GM23338 (cell line): ENCODE measurements around the gene PDK4. TPM values are rescaled to one million over a fixed set of nuclear protein-coding genes. Genes with fewer than 3 reads are reported as not detected.

Experiments
- ATAC-seq: fragments of 200-7000 bp; cut with Tn5 transposase; 3 replicates; pipeline ENCODE4 v1.9.1; 2020
- DNase-seq: peaks from one replicate; pipeline ENCODE4 v3.0.0-alpha.2; 2015; ENCODE audit warnings: low spot score
- H2AFZ ChIP-seq: fragments of 200-600 bp; sonication (generic); 2 replicates; pipeline ENCODE4 v1.8.0; 2016; ENCODE audit warnings: antibody characterized with exemption, mild to moderate bottlenecking, moderate library complexity
- H3F3A ChIP-seq: fragments of 200-600 bp; sonication (generic); replicated peaks from 2 replicates; pipeline ENCODE4 v1.8.0; 2017; ENCODE audit warnings: antibody characterized with exemption, mixed run types, low read depth
- H3K27ac ChIP-seq: fragments of 200-600 bp; sonication (generic); 2 replicates; pipeline ENCODE4 v1.6.1; 2016; ENCODE audit warnings: low read depth
- H3K27me3 ChIP-seq: fragments of 200-600 bp; sonication (generic); 2 replicates; pipeline ENCODE4 v1.8.0; 2016; ENCODE audit warnings: mild to moderate bottlenecking, mixed run types, moderate library complexity; ENCODE audit not compliant: insufficient read depth
- H3K36me3 ChIP-seq: fragments of 200-600 bp; sonication (generic); 2 replicates; pipeline ENCODE4 v1.8.0; 2016; ENCODE audit warnings: mild to moderate bottlenecking; ENCODE audit not compliant: insufficient read depth
- H3K4me1 ChIP-seq: fragments of 200-600 bp; sonication (generic); 2 replicates; pipeline ENCODE4 v1.8.0; 2016; ENCODE audit warnings: mild to moderate bottlenecking, moderate library complexity; ENCODE audit not compliant: insufficient read depth
- H3K4me2 ChIP-seq: fragments of 200-600 bp; sonication (generic); 2 replicates; pipeline ENCODE4 v1.7.1; 2017; ENCODE audit warnings: mixed run types
- H3K4me3 ChIP-seq: fragments of 200-600 bp; sonication (generic); 2 replicates; pipeline ENCODE4 v1.6.1; 2016; ENCODE audit warnings: mixed run types
- H3K79me2 ChIP-seq: fragments of 200-600 bp; sonication (generic); replicated peaks from 2 replicates; pipeline ENCODE4 v1.8.0; 2017; ENCODE audit warnings: mild to moderate bottlenecking; ENCODE audit not compliant: insufficient read depth
- H3K9me2 ChIP-seq: fragments of 200-600 bp; sonication (generic); 2 replicates; pipeline ENCODE4 v1.8.0; 2017; ENCODE audit not compliant: insufficient read depth
- H4K20me1 ChIP-seq: fragments of 200-600 bp; sonication (generic); replicated peaks from 2 replicates; pipeline ENCODE4 v1.8.0; 2017; ENCODE audit warnings: mild to moderate bottlenecking; ENCODE audit not compliant: insufficient read depth
- H3K27ac Mint-ChIP-seq: 2 replicates; pipeline ENCODE4 v1.8.0; 2020; ENCODE audit warnings: inconsistent platforms, mild to moderate bottlenecking, moderate library complexity, mixed read lengths
- H3K27me3 Mint-ChIP-seq: 3 replicates; pipeline ENCODE4 v1.8.0; 2022; ENCODE audit warnings: low read depth, mild to moderate bottlenecking, moderate library complexity, mixed read lengths, inconsistent platforms; ENCODE audit not compliant: insufficient read depth, poor library complexity
- H3K36me3 Mint-ChIP-seq: 3 replicates; pipeline ENCODE4 v1.8.0; 2021; ENCODE audit warnings: low read depth, mild to moderate bottlenecking, inconsistent platforms, moderate library complexity, mixed read lengths
- H3K4me1 Mint-ChIP-seq: 3 replicates; pipeline ENCODE4 v1.8.0; 2020; ENCODE audit warnings: mild to moderate bottlenecking, inconsistent platforms, mixed read lengths
- H3K4me3 Mint-ChIP-seq: 3 replicates; pipeline ENCODE4 v1.8.0; 2021; ENCODE audit warnings: moderate library complexity, mild to moderate bottlenecking, inconsistent platforms, mixed read lengths
- H3K9me3 Mint-ChIP-seq: 3 replicates; pipeline ENCODE4 v1.8.0; 2020; ENCODE audit warnings: moderate library complexity, mild to moderate bottlenecking, inconsistent platforms, mixed read lengths
- CREB1 ChIP-seq: fragments of 250-450 bp; sonication (Bioruptor Pico); IDR thresholded peaks from 2 replicates; pipeline ENCODE4 v1.5.0; 2020; ENCODE audit warnings: low read depth, mild to moderate bottlenecking, moderate library complexity
- EZH2 ChIP-seq: fragments of 200-600 bp; sonication (generic); IDR thresholded peaks from one replicate; pipeline ENCODE4 v1.8.0; 2017; ENCODE audit warnings: antibody characterized with exemption, mild to moderate bottlenecking, low read depth; ENCODE audit not compliant: unreplicated experiment
- EZH2phosphoT487 ChIP-seq: fragments of 200-600 bp; sonication (generic); IDR thresholded peaks from one replicate; pipeline ENCODE4 v1.8.1; 2018; ENCODE audit warnings: antibody characterized with exemption; ENCODE audit not compliant: unreplicated experiment
- JUNB ChIP-seq: IDR thresholded peaks from one replicate; pipeline ENCODE4 v1.6.1; 2016; ENCODE audit warnings: antibody characterized with exemption; ENCODE audit not compliant: unreplicated experiment
- NANOG ChIP-seq: IDR thresholded peaks from 2 replicates; pipeline ENCODE4 v1.6.1; 2016; ENCODE audit warnings: antibody characterized with exemption, borderline replicate concordance
- POLR2AphosphoS5 ChIP-seq: IDR thresholded peaks from 2 replicates; pipeline ENCODE4 v1.6.1; 2016; ENCODE audit warnings: antibody characterized with exemption, low read depth
- STAT1 ChIP-seq: IDR thresholded peaks from one replicate; pipeline ENCODE4 v1.6.1; 2016; ENCODE audit warnings: antibody characterized with exemption; ENCODE audit not compliant: unreplicated experiment
- ZNF114 ChIP-seq: fragments of 250-450 bp; sonication (Bioruptor Pico); IDR thresholded peaks from 2 replicates; pipeline ENCODE4 v1.5.0; 2020; ENCODE audit warnings: mild to moderate bottlenecking, moderate library complexity
- polyA plus RNA-seq: library from polyadenylated mRNA; unstranded; fragments of >200 nt; fragmentation: Nextera tagmentation; extraction: Ambion mirVana; gene quantifications from 2 replicates; pipeline ENCODE4 v1.2.1, GENCODE V29; 2016
- total RNA-seq: library from RNA; depleted of rRNA; stranded (reverse); fragments of >200 nt; shearing (Covaris generic); gene quantifications from 2 replicates; pipeline ENCODE4 v1.2.3, GENCODE V29; 2014
- TF ChIP-seq, protein P1 (sequence below): IDR thresholded peaks from one replicate; pipeline ENCODE4 v1.6.1; 2018; ENCODE audit warnings: antibody characterized with exemption; ENCODE audit not compliant: unreplicated experiment
- TF ChIP-seq, protein P2 (sequence below): IDR thresholded peaks from 2 replicates; pipeline ENCODE4 v1.6.1; 2016; ENCODE audit warnings: antibody characterized with exemption

Gene PDK4
- total and polyA plus RNA-seq, 2 experiments from 2014 or later, result 0.32 TPM; not detected in 1

DNA sequence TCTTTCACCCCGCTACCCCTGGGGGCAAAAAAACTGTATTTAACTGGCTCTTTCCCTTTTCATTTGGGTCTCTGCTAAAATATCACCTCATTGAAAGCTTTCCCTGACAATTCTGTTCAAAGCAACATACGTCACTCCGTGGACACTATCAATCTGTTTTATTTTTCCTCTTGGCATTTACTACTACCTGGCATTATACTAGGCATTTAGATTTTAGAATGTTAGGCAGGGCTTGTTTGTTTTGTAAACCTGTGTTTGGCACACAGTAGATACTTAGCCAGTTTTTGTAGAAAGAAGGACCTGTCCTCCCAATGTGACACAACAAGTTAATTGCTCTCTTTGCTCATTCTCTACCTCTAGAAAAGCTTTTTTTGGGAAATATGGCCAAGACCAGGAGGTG is 26.5 kb upstream of the PDK4 start (continued):
- TF ChIP-seq EZH2phosphoT487, result no peak
- TF ChIP-seq NANOG, result no peak
- TF ChIP-seq EZH2, result no peak
- TF ChIP-seq POLR2AphosphoS5, result no peak
- no peak for TF ChIP-seq STAT1
- TF ChIP-seq CREB1, result no peak
- TF ChIP-seq JUNB, result no peak

DNA sequence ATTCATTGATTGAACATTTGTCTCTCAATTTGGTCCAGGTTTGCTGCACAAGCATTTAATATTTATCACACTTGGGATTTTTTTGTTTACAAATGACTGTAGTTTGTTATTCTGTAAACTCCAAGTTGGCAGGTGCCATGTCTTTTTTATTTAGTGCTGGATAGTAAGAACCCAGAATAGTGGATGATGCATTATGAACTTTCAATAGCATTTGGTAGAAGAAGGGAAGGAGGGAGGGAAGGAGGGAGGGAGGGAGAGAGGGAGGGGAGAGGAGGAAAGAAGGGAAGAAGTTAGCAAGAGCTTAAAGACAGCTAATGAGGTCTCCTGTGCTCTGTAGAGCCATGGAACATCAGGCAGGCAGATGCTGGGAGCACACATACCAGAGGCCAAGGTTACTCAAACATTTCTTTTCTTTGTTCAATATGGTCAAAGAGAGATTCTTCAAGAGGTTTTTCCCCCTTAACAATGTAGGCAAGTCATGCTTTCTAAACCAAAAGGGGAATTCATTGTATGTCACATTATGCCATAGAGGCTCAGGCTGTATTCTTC is 25.8 kb upstream of the PDK4 start:
- Histone ChIP-seq H4K20me1 (no peaks in the 10 kb centered on the region), H3K4me1 (no peaks in the 10 kb centered on the region), H2AFZ (no peak overlapping the region), H3K27me3 (no peaks in the 10 kb centered on the region), H3K4me3 (no peak overlapping the region), H3F3A (no peaks in the 10 kb centered on the region), H3K36me3 (no peaks in the 10 kb centered on the region), H3K79me2 (no peaks in the 10 kb centered on the region), H3K9me2 (no peaks in the 10 kb centered on the region), H3K27ac (no peak overlapping the region), H3K4me2 (no peak overlapping the region)
- Mint-ChIP-seq H3K27me3 (peaks cover 1% of the 10 kb centered on the region), H3K36me3 (no peaks in the 10 kb centered on the region), H3K4me3 (no peak overlapping the region), H3K4me1 (no peaks in the 10 kb centered on the region), H3K27ac (no peak overlapping the region), H3K9me3 (no peaks in the 10 kb centered on the region)
- DNase-seq (no peak), ATAC-seq (no peak)
- TF ChIP-seq CREB1 (no peak), EZH2phosphoT487 (no peak), ZNF114 (no peak), JUNB (no peak), POLR2AphosphoS5 (no peak)
- TF ChIP-seq, protein P1, sequence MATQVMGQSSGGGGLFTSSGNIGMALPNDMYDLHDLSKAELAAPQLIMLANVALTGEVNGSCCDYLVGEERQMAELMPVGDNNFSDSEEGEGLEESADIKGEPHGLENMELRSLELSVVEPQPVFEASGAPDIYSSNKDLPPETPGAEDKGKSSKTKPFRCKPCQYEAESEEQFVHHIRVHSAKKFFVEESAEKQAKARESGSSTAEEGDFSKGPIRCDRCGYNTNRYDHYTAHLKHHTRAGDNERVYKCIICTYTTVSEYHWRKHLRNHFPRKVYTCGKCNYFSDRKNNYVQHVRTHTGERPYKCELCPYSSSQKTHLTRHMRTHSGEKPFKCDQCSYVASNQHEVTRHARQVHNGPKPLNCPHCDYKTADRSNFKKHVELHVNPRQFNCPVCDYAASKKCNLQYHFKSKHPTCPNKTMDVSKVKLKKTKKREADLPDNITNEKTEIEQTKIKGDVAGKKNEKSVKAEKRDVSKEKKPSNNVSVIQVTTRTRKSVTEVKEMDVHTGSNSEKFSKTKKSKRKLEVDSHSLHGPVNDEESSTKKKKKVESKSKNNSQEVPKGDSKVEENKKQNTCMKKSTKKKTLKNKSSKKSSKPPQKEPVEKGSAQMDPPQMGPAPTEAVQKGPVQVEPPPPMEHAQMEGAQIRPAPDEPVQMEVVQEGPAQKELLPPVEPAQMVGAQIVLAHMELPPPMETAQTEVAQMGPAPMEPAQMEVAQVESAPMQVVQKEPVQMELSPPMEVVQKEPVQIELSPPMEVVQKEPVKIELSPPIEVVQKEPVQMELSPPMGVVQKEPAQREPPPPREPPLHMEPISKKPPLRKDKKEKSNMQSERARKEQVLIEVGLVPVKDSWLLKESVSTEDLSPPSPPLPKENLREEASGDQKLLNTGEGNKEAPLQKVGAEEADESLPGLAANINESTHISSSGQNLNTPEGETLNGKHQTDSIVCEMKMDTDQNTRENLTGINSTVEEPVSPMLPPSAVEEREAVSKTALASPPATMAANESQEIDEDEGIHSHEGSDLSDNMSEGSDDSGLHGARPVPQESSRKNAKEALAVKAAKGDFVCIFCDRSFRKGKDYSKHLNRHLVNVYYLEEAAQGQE, result no peak

DNA sequence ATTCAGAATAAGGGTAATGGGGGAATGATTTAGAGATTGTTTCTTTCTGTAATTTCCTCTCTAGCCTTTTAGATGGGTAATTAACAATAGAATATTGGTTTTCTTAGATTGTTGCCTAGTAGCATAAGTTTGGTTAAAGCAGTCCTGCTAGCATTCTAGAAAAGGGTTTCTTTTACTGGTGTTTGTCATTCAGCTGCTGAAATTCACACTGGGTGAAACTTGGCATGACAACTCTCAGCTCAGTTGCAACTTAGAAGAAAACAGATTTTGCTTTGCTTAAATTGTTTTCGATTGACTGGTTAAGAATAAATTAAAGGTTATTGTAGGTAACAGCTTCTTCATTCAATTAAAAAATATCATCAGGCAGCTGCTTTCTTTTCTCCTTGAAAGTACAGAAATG is 25.1 kb upstream of the PDK4 start:
- Mint-ChIP-seq H3K36me3 (no peaks in the 10 kb centered on the region), H3K4me1 (no peaks in the 10 kb centered on the region), H3K4me3 (no peak overlapping the region), H3K9me3 (no peaks in the 10 kb centered on the region), H3K27ac (no peak overlapping the region), H3K27me3 (peaks cover 1% of the 10 kb centered on the region)
- H3K4me1 ChIP-seq, result no peaks in the 10 kb centered on the region
- no peak for ATAC-seq
- H2AFZ ChIP-seq, result no peak overlapping the region
- no peaks in the 10 kb centered on the region for H4K20me1 ChIP-seq
- H3K27me3 ChIP-seq, result no peaks in the 10 kb centered on the region
- no peak overlapping the region for H3K4me2 ChIP-seq
- H3K27ac ChIP-seq, result no peak overlapping the region
- DNase-seq, result no peak
- no peaks in the 10 kb centered on the region for H3K79me2 ChIP-seq
- no peak overlapping the region for H3K4me3 ChIP-seq
- H3F3A ChIP-seq, result no peaks in the 10 kb centered on the region
- no peaks in the 10 kb centered on the region; the same call in 1 of the 2 replicates for H3K9me2 ChIP-seq
- no peaks in the 10 kb centered on the region for H3K36me3 ChIP-seq
- TF ChIP-seq POLR2AphosphoS5 (no peak), NANOG (no peak), CREB1 (no peak), EZH2 (no peak)
- TF ChIP-seq, protein P2, sequence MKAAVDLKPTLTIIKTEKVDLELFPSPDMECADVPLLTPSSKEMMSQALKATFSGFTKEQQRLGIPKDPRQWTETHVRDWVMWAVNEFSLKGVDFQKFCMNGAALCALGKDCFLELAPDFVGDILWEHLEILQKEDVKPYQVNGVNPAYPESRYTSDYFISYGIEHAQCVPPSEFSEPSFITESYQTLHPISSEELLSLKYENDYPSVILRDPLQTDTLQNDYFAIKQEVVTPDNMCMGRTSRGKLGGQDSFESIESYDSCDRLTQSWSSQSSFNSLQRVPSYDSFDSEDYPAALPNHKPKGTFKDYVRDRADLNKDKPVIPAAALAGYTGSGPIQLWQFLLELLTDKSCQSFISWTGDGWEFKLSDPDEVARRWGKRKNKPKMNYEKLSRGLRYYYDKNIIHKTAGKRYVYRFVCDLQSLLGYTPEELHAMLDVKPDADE, result no peak
